Mammary epithelial cell (primary cell): ENCODE data around the gene APOBEC3F.

Experiments
- CTCF ChIP-seq, 2 donors: IDR thresholded peaks in 1 of 2; conservative IDR thresholded peaks in 1 of 2; 2 replicates each; pipeline ENCODE4 v1.5.1; 2011 to 2012; ENCODE audit warnings: inconsistent platforms in 2 of 2, low read length in 2 of 2, mild to moderate bottlenecking in 2 of 2, control low read depth in 1 of 2, low read depth in 1 of 2; ENCODE audit not compliant: insufficient read depth in 1 of 2; ENCODE audit errors: extremely low read depth in 1 of 2
- EZH2 ChIP-seq: IDR thresholded peaks from 2 replicates; pipeline ENCODE4 v1.6.1; 2012; ENCODE audit warnings: low read length, inconsistent platforms, borderline replicate concordance

GRCh38 chr22:39073981-39074380 lies 33.3 kb downstream of the APOBEC3F start:
- TF ChIP-seq CTCF (conservative IDR thresholded peaks at IDR 0.05 in 1 of 2, IDR thresholded peaks at IDR 0.05 in 1 of 2; ENCODE audit: extremely low read depth in 1 of 2, insufficient read depth in 1 of 2, low read depth in 1 of 2, low read length in 2 of 2) (no peak), EZH2 (no peak)
